Lower lobe of right lung (tissue), 2 donors: Measurements from ENCODE around the gene AFG1L. TPM values are rescaled to one million over a fixed set of nuclear protein-coding genes. Genes with fewer than 3 reads are reported as not detected.

Experiments
- ATAC-seq, 2 donors: fragments of 200-7000 bp; cut with Tn5 transposase; one replicate each; pipeline ENCODE4 v1.9.1; 2020 to 2022; ENCODE audit warnings: mild to moderate bottlenecking in 2 of 2, moderate library complexity in 2 of 2
- DNase-seq: peaks from one replicate; pipeline ENCODE4 v3.0.0-alpha.2; 2020
- H3K27ac ChIP-seq: fragments of 200-600 bp; one replicate; pipeline ENCODE4 v1.8.0; 2022
- H3K27me3 ChIP-seq: fragments of 200-600 bp; one replicate; pipeline ENCODE4 v1.8.0; 2022; ENCODE audit warnings: low read depth
- H3K36me3 ChIP-seq: fragments of 200-600 bp; one replicate; pipeline ENCODE4 v1.8.0; 2022; ENCODE audit warnings: mild to moderate bottlenecking
- H3K4me1 ChIP-seq: fragments of 200-600 bp; one replicate; pipeline ENCODE4 v1.8.0; 2022
- H3K4me3 ChIP-seq: fragments of 200-600 bp; one replicate; pipeline ENCODE4 v1.8.0; 2022; ENCODE audit warnings: mild to moderate bottlenecking
- H3K9me3 ChIP-seq: fragments of 200-600 bp; one replicate; pipeline ENCODE4 v1.8.0; 2022
- intact Hi-C: fragments of 100-400 bp; cut with DNase I; formaldehyde crosslinking; loops from one replicate; pipeline ENCODE4 v1.11.0; 2022
- total RNA-seq: library from RNA; stranded (reverse); fragmentation: NEBNext Ultra II Directional; extraction: Animal tissue kit (Norgen Biotek cat#: 25700); gene quantifications from one replicate; pipeline ENCODE4 v1.2.1, GENCODE V29; 2021
- TF ChIP-seq, protein P1 (sequence below): fragments of 200-600 bp; IDR thresholded peaks from one replicate; pipeline ENCODE4 v1.8.0; 2022; ENCODE audit warnings: antibody characterized with exemption, mild to moderate bottlenecking
- donor health status: DM: no; HTN: yes; CAD: no; lungs with severe emphysema.

The AFG1L gene
- total RNA-seq, 1 donor from 2014 or later = 7.4 TPM

DNA sequence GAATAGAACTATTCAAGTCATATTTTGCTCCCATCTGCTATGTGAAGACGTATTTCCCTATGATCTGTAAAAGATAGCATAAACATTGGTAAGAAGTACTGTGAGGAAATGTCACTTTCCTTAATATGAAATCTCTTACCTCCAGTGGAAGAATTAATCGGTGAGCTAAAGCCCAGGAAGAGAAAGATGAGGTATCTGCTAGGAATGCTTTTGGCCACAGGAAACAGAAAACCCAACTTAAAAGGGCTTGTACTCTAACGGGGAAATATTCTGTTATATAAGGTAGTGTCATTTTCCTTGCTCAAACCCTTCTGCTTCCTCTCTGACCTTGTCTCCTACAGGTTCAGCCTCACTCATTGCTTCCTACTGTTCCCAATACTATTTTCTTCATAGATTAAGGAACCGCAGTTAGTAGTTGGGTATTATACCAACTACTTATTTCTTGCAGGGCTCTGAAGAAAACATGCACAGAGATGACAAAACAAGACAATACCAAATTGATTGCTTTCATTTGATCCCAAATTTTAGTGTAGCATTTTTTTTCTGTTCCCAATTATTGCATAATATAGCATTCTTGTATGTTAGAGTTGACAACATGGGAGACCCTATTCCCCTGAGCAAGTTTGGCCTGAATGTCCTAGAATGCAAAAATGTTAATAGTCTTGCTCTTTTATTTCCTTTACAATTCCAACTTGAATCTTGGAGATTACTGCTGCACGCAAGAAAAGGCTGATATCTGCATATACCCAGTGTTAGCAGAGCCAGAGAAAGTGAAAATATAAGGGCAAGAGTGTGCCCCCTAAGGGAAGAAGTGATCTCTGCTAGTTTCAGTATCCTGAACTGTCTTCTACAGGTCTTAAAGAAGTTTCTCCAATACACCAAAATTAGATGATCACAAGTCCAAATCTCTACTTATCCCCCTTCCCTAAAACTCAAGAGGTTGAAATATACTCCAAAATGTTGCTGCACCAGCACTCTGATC is 65.3 kb downstream of the AFG1L start:
- peaks cover 8% of the 10 kb centered on the region for H3K36me3 ChIP-seq
- TF ChIP-seq, protein P1, sequence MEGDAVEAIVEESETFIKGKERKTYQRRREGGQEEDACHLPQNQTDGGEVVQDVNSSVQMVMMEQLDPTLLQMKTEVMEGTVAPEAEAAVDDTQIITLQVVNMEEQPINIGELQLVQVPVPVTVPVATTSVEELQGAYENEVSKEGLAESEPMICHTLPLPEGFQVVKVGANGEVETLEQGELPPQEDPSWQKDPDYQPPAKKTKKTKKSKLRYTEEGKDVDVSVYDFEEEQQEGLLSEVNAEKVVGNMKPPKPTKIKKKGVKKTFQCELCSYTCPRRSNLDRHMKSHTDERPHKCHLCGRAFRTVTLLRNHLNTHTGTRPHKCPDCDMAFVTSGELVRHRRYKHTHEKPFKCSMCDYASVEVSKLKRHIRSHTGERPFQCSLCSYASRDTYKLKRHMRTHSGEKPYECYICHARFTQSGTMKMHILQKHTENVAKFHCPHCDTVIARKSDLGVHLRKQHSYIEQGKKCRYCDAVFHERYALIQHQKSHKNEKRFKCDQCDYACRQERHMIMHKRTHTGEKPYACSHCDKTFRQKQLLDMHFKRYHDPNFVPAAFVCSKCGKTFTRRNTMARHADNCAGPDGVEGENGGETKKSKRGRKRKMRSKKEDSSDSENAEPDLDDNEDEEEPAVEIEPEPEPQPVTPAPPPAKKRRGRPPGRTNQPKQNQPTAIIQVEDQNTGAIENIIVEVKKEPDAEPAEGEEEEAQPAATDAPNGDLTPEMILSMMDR = no peak
- H3K27me3 ChIP-seq = no peaks in the 10 kb centered on the region
- ATAC-seq (no peak), DNase-seq (no peak)
- no peak overlapping the region for H3K4me3 ChIP-seq
- no peaks in the 10 kb centered on the region for H3K9me3 ChIP-seq
- intact Hi-C loops = no loop called here
- H3K4me1 ChIP-seq = no peaks in the 10 kb centered on the region
- H3K27ac ChIP-seq = no peak overlapping the region

DNA sequence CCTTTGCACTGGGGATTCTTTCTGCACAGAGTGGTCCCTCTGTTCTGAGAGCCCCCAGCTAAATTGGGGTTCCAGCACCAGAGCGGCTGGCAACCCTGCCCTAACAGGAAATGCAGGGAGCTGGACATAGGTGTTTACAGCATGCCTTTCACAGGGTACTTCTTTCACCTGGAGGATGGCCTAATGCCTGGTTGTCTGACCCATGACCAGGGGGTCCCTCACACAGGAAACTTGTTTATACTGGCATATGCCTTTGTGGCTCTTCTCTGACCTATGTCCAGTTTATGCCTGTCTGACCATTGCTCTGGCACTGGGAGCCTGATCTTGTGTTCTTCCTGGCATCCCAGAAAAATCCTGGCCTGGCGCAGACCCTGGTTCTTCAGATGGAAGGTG is 66.1 kb downstream of the AFG1L start:
- H3K27me3 ChIP-seq = no peaks in the 10 kb centered on the region
- DNase-seq (no peak), ATAC-seq (no peak)
- peaks cover 8% of the 10 kb centered on the region for H3K36me3 ChIP-seq
- H3K4me3 ChIP-seq = no peak overlapping the region
- no peaks in the 10 kb centered on the region for H3K4me1 ChIP-seq
- no peak overlapping the region for H3K27ac ChIP-seq
- TF ChIP-seq, protein P1 = no peak
- H3K9me3 ChIP-seq = no peaks in the 10 kb centered on the region
- intact Hi-C loops = no loop called here

DNA sequence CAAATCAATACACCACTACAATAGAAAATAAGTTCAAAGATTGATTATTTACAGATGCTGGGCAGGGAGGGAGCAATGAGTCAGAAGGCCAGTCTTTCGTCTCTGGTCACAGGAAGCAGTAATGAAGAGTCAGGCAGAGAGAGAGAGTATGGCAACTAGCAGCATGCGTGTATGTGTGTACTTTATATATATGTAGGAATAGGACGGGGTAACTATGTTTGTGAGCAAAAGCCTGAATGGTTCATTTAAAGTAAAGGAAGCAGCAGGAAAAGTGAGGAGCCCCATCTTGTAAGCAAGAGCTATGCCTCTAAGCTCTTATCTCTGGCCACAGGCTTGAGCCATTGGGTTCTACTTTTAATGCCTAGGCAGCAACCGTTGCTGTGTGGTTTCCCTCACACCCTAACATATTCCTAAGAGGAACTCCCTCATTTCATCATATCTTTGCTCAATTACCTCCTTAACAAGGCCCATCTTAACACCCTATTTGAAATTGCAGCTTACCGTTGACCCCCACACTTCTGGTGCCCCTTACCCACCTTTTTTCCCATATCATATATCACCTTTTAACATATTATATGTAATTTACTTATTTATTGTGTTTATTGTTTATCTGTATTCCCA is 66.6 kb downstream of the AFG1L start:
- intact Hi-C loops = no loop called here
- no peaks in the 10 kb centered on the region for H3K4me1 ChIP-seq
- H3K9me3 ChIP-seq = no peaks in the 10 kb centered on the region
- ATAC-seq (no peak), DNase-seq (no peak)
- no peaks in the 10 kb centered on the region for H3K27me3 ChIP-seq
- no peak overlapping the region for H3K27ac ChIP-seq
- H3K36me3 ChIP-seq = peaks cover 8% of the 10 kb centered on the region
- H3K4me3 ChIP-seq = no peak overlapping the region
- TF ChIP-seq, protein P1 = no peak

DNA sequence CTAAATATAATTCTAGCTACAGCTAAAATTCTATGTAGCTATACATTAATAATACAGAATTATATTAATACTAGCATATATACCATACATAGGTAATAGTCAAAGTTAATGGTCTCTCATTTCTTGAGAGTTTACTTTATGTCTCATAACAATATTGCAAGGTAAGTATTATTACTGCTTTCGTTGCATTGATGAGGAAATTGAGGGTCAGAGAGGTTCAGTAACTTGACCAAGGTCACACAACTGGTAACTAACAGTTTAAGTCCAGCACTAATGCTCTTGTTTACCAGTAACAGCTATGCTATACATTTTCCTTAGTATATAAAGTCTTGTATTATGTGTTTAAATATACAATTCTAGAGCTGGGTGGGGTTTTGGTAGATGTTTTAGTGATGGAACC is 67.6 kb downstream of the AFG1L start:
- ATAC-seq = no peak
- Histone ChIP-seq H3K27ac (no peak overlapping the region), H3K27me3 (no peaks in the 10 kb centered on the region), H3K4me3 (no peak overlapping the region), H3K4me1 (no peaks in the 10 kb centered on the region), H3K36me3 (peaks cover 8% of the 10 kb centered on the region), H3K9me3 (no peaks in the 10 kb centered on the region)
- intact Hi-C loops = no loop called here
- DNase-seq = no peak
- TF ChIP-seq, protein P1 = no peak

DNA sequence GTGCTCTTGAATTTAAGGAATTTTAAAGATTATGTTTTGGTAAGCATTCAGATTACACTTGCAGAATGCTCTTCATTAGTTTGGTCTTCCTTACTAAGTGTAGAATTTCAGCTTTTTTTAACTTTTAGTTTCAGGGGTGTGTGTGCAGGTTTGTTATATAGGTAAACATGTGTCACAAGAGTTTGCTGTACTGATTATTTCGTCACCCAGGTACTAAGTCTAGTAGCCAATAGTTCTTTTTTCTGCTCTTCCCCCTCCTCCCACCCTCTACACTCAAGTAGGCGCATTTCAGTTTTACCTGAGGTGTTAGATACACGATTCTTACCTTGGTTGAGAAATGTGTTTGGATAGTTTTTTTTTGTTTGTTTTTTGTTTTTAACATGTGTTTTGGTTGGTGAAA is 68.3 kb downstream of the AFG1L start:
- H3K36me3 ChIP-seq = peaks cover 4% of the 10 kb centered on the region
- H3K27me3 ChIP-seq = no peaks in the 10 kb centered on the region
- DNase-seq (no peak), ATAC-seq (peak; percentile 54 to 84)
- H3K4me1 ChIP-seq = no peaks in the 10 kb centered on the region
- H3K4me3 ChIP-seq = no peak overlapping the region
- no peaks in the 10 kb centered on the region for H3K9me3 ChIP-seq
- TF ChIP-seq, protein P1 = no peak
- H3K27ac ChIP-seq = no peak overlapping the region
- intact Hi-C loops = no loop called here
